GM08714 (cell line): Measurements from ENCODE around the gene WNT10A.

Source experiments
- H3K4me3 ChIP-seq: fragments of 200-500 bp; sonication (Bioruptor generic); 2 replicates; pipeline ENCODE4 v1.5.1; 2014; ENCODE audit warnings: mild to moderate bottlenecking, low read length, inconsistent platforms
- ZNF274 ChIP-seq: IDR thresholded peaks from 2 replicates; pipeline ENCODE4 v1.6.1; 2012; ENCODE audit warnings: mild to moderate bottlenecking, low read depth, low read length

WNT10A gene

GRCh38 chr2:218852911-218853667 is 27.6 kb upstream of the WNT10A start:
- H3K4me3 ChIP-seq = no peak overlapping the region
- no peak for TF ChIP-seq ZNF274

GRCh38 chr2:218853766-218854165 is 26.9 kb upstream of the WNT10A start:
- TF ChIP-seq ZNF274 = no peak
- no peak overlapping the region for H3K4me3 ChIP-seq

- TF ChIP-seq ZNF274 = no peak
- H3K4me3 ChIP-seq = no peak overlapping the region
Measured at GRCh38 chr2:218854860-218855259, 25.8 kb upstream of the WNT10A start.

- no peak for TF ChIP-seq ZNF274
- H3K4me3 ChIP-seq = no peak overlapping the region
Measured at GRCh38 chr2:218855305-218856166, 25.1 kb upstream of the WNT10A start.

- TF ChIP-seq ZNF274 = no peak
- no peak overlapping the region for H3K4me3 ChIP-seq
Measured at GRCh38 chr2:218856167-218856895, 24.3 kb upstream of the WNT10A start.

- no peak for TF ChIP-seq ZNF274
- no peak overlapping the region for H3K4me3 ChIP-seq
Measured at GRCh38 chr2:218856896-218857243, 23.8 kb upstream of the WNT10A start.

GRCh38 chr2:218857371-218858137 is 23.1 kb upstream of the WNT10A start:
- no peak for TF ChIP-seq ZNF274
- H3K4me3 ChIP-seq = no peak overlapping the region

GRCh38 chr2:218858138-218858445 is 22.6 kb upstream of the WNT10A start:
- no peak for TF ChIP-seq ZNF274
- H3K4me3 ChIP-seq = no peak overlapping the region

- no peak for TF ChIP-seq ZNF274
- H3K4me3 ChIP-seq = no peak overlapping the region
Measured at GRCh38 chr2:218858671-218859555, 21.7 kb upstream of the WNT10A start.

- H3K4me3 ChIP-seq = no peak within 1 kb of the TSS
- no peak for TF ChIP-seq ZNF274
Measured at GRCh38 chr2:218859556-218859987, 21.1 kb upstream of the WNT10A start, which contains the start of gene WNT6. Gene WNT6, plus strand, starts transcription at chr2:218859805. Its CDS starts 233 bp downstream, at chr2:218860038.

- H3K4me3 ChIP-seq = no peak overlapping the region
- no peak for TF ChIP-seq ZNF274
Measured at GRCh38 chr2:218859988-218860831, 20.4 kb upstream of the WNT10A start.

- H3K4me3 ChIP-seq = no peak overlapping the region
- TF ChIP-seq ZNF274 = no peak
Measured at GRCh38 chr2:218860950-218861381, 19.7 kb upstream of the WNT10A start.
